Activated naive CD8-positive, alpha-beta T cell treated with anti-CD3 and anti-CD28 coated beads for 36 hours (primary cell): ENCODE measurements around the gene RPS6KC1. TPM values are rescaled to one million over a fixed set of nuclear protein-coding genes. Genes with fewer than 3 reads are reported as not detected.
"Not testable (repeated sequence)": the region's sequence is repeated elsewhere in the genome, so short reads cannot be mapped to it uniquely, and the experiment has no call there.

Experiments
- DNase-seq: peaks from one replicate; pipeline ENCODE4 v3.0.0; 2021
- H3K27ac Mint-ChIP-seq: one replicate; pipeline ENCODE4 v1.8.0; 2022; ENCODE audit warnings: mild to moderate bottlenecking, moderate library complexity, mixed read lengths
- H3K27me3 Mint-ChIP-seq: one replicate; pipeline ENCODE4 v1.8.0; 2022; ENCODE audit warnings: mild to moderate bottlenecking, mixed read lengths
- H3K36me3 Mint-ChIP-seq: one replicate; pipeline ENCODE4 v1.8.0; 2021; ENCODE audit warnings: mild to moderate bottlenecking, mixed read lengths
- H3K4me1 Mint-ChIP-seq: one replicate; pipeline ENCODE4 v1.8.0; 2021; ENCODE audit warnings: mixed read lengths
- H3K4me3 Mint-ChIP-seq: one replicate; pipeline ENCODE4 v1.8.0; 2022; ENCODE audit warnings: mild to moderate bottlenecking, moderate library complexity, mixed read lengths
- H3K9me3 Mint-ChIP-seq: one replicate; pipeline ENCODE4 v1.8.0; 2022; ENCODE audit warnings: mixed read lengths
- total RNA-seq, 2 experiments: library from RNA; stranded (reverse); gene quantifications; one replicate each; pipeline ENCODE4 v1.2.3, GENCODE V29; 2021

Gene RPS6KC1
- total RNA-seq, 2 experiments from 2014 or later: 5.3 to 6.0 TPM

DNA sequence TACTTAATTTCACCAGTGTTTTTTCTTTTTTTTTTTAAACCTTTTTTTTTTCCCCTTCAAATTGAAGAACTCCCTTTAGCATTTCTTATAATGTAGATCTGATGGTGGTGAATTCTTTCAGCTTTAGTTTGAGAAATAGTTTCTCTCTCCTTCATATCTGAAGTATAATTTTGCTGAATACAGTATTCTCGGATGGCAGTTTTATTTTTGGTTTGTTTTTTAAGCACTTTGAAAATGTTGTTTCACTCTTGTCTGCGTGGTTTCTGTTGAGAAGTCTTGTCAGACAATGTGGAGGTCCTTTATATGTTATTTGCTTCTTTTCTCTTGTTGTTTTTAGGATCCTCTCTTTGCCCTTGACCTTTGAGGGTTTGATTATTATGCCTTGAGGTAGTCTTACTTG lies 135.1 kb downstream of the RPS6KC1 start:
- H3K36me3 Mint-ChIP-seq: peaks cover 64% of the 10 kb centered on the region
- no peak overlapping the region for H3K27ac Mint-ChIP-seq
- H3K4me3 Mint-ChIP-seq: no peak overlapping the region
- DNase-seq: no peak
- H3K4me1 Mint-ChIP-seq: no peaks in the 10 kb centered on the region
- H3K27me3 Mint-ChIP-seq: no peaks in the 10 kb centered on the region
- H3K9me3 Mint-ChIP-seq: peaks cover 39% of the 10 kb centered on the region

DNA sequence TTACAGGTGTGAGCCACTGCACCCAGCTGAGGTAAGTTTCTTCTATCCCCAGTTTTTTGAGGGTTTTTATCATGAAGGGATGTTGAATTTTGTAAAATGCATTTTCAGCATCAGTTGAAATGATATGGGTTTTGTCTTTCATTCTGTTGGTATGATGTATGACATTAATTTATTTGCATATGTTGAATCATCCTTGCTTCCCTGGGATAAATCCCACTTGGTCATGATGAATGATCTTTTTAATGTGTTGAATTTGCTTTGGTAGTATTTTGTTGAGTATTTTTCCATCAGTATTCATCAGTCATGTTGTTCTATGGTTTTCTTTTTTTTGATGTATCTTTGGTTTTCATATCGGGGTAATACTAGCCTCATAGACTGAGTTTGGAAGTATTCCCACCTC lies 141.0 kb downstream of the RPS6KC1 start:
- no peak for DNase-seq
- Mint-ChIP-seq H3K4me3 (no peak overlapping the region), H3K36me3 (peaks cover 58% of the 10 kb centered on the region), H3K4me1 (no peaks in the 10 kb centered on the region), H3K27me3 (no peaks in the 10 kb centered on the region), H3K27ac (no peak overlapping the region), H3K9me3 (peaks cover 28% of the 10 kb centered on the region)

DNA sequence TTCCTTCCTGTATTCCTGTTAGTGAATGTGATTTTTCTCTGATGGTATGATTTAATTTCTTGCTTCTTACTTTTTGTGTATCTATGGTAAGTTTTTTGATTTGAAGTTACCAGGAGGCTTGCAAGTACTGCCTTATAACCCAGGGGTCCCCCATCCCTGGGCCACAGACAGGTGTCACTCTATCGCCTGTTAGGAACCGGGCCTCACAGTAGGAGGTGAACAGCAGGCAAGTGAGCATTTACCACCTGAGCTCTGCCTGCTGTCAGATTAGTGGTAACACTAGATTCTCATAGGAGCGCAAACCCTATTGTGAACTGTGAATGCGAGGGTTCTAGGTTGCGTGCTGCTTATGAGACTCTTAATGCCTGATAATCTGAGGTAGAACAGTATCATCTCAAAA lies 143.3 kb downstream of the RPS6KC1 start:
- peaks cover 66% of the 10 kb centered on the region for H3K36me3 Mint-ChIP-seq
- H3K9me3 Mint-ChIP-seq: peaks cover 44% of the 10 kb centered on the region
- DNase-seq: no peak
- H3K4me3 Mint-ChIP-seq: no peak overlapping the region
- H3K4me1 Mint-ChIP-seq: no peaks in the 10 kb centered on the region
- H3K27ac Mint-ChIP-seq: no peak overlapping the region
- H3K27me3 Mint-ChIP-seq: no peaks in the 10 kb centered on the region

DNA sequence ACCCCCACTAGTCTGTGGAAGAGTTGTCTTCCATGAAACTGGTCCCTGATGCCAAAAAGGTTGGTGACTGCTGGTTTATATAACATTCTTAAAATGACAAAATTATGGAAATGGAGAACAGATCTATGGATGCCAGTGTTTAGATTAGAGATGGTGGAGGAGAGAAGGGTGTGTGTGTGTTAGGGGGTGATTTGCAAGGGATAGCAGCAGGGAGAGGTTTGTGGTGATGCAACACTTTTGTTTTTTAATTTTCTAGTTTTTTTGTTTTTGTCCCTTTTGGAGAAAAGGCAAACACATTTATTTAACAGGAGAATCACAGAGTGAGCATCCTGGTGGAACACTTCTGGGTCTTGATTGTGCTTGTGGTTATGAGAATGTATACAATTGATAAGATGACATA lies 143.8 kb downstream of the RPS6KC1 start:
- no peak for DNase-seq
- H3K9me3 Mint-ChIP-seq: peaks cover 41% of the 10 kb centered on the region
- H3K27me3 Mint-ChIP-seq: no peaks in the 10 kb centered on the region
- no peaks in the 10 kb centered on the region for H3K4me1 Mint-ChIP-seq
- peaks cover 66% of the 10 kb centered on the region for H3K36me3 Mint-ChIP-seq
- no peak overlapping the region for H3K4me3 Mint-ChIP-seq
- H3K27ac Mint-ChIP-seq: no peak overlapping the region

DNA sequence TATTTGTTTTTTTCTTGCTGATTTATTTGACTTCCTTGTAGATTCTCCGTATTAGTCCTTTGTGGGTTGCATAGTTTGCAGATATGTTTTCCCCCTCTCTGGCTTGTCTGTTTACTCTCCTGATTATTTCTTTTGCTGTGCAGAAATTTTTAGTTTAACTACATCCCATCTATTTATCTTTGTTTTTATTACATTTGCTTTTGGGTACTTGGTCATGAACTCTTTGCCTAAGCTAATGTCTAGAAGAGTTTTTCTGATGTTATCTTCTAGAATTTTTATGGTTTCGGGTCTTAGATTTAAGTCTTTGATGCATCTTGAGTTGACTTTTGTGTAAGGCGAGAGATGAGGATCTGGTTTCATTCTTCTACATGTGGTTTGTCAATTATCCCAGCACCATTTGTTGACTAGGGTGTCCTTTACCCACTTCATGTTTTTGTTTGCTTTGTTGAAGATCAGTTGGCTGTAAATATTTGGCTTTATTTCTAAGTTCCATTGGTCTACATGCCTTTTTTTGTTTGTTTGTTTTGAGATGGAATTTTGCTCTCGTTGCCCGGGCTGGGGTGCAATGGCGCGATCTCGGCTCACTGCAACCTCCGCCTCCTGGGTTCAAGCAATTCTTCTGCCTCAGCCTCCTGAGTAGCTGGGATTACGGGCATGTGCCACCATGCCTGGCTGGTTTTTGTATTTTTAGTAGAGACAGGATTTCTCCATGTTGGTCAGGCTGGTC lies 145.4 kb downstream of the RPS6KC1 start:
- H3K27ac Mint-ChIP-seq, H3K4me3 Mint-ChIP-seq, H3K4me1 Mint-ChIP-seq, H3K27me3 Mint-ChIP-seq, DNase-seq: not testable (repeated sequence)
- Mint-ChIP-seq H3K36me3 (peaks cover 58% of the 10 kb centered on the region), H3K9me3 (peaks cover 36% of the 10 kb centered on the region)

DNA sequence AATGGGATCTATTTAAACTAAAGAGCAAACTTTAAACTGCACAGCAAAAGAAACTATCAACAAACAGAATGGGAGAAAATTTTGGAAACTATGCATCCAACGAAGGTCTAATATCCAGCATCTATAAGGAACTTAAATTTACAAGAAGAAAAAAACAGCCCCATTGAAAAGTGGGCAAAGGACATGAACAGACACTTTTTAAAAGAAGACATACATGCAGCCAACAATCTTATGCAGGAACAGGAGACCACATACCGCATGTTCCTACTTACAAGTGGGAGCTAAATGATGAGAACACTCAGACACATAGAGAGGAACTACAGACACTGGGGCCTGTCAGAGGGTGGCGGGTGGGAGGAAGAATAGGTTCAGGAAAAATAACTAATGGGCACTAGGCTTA lies 149.6 kb downstream of the RPS6KC1 start:
- DNase-seq: no peak
- peaks cover 41% of the 10 kb centered on the region for H3K36me3 Mint-ChIP-seq
- H3K4me1 Mint-ChIP-seq: no peaks in the 10 kb centered on the region
- peaks cover 24% of the 10 kb centered on the region for H3K9me3 Mint-ChIP-seq
- H3K27me3 Mint-ChIP-seq: no peaks in the 10 kb centered on the region
- H3K27ac Mint-ChIP-seq: no peak overlapping the region
- no peak overlapping the region for H3K4me3 Mint-ChIP-seq

DNA sequence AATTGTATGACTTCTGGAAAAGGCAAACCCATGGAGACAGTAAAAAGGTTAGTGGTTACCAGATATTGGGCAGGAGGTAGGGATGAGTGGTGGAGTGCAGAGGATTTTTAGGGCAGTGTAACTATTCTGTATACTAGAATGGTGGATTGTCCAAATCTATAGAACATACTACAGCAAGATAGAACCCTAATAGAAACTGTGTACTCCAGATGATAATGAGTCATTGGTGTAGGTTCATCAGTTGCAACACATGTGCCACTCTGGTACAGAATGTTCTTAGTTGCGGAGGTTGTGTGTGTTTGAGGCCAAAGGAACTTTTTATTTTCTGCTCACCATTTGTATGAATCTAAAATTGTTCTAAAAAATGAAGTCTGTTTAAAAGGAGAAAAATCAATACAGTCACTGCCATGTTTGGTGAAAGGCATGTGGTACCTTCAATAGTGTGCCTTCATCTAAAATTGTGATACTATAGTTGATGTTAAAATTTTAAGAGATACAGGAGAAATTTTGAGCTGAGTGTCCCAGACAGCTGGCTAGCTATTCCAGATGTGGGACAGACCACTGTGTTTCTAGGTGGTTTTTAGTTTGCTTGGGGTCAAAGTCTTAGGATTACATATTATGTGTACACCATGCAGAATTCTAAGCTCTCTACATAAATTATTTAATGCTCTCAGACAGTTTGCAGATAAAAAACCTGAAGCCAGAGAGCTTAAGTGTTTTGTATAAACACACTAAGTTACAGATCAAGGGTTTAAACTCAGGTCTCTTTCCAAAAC lies 150.5 kb downstream of the RPS6KC1 start:
- peaks cover 40% of the 10 kb centered on the region for H3K36me3 Mint-ChIP-seq
- H3K27ac Mint-ChIP-seq: no peak overlapping the region

DNA sequence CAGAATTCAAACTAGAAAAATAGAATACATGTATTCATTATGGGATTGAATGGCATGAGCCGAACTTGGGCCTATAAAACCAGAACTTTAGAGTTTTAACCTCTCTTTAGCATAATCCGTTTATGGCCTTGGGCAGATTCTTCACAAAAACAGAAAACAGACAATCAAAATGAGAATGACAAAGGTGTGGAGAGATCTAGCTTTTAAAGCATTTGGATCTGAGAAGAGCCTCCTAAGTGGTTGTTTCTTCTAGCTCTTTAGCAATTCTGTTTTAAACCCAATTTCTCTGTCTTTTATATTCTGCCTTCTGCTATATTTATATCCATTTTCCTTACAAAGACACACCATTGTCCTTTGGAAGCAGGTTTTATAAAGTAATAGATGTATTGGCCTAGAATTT lies 160.2 kb downstream of the RPS6KC1 start:
- H3K4me3 Mint-ChIP-seq: no peak overlapping the region
- no peaks in the 10 kb centered on the region for H3K4me1 Mint-ChIP-seq
- peaks cover 4% of the 10 kb centered on the region for H3K9me3 Mint-ChIP-seq
- H3K36me3 Mint-ChIP-seq: peaks cover 54% of the 10 kb centered on the region
- no peak for DNase-seq
- H3K27ac Mint-ChIP-seq: no peak overlapping the region
- H3K27me3 Mint-ChIP-seq: no peaks in the 10 kb centered on the region

More for the DNA sequence above, 150.5 kb downstream of the RPS6KC1 start:
- Mint-ChIP-seq H3K4me3 (no peak overlapping the region), H3K9me3 (peaks cover 20% of the 10 kb centered on the region), H3K27me3 (no peaks in the 10 kb centered on the region), H3K4me1 (no peaks in the 10 kb centered on the region)
- no peak for DNase-seq

DNA sequence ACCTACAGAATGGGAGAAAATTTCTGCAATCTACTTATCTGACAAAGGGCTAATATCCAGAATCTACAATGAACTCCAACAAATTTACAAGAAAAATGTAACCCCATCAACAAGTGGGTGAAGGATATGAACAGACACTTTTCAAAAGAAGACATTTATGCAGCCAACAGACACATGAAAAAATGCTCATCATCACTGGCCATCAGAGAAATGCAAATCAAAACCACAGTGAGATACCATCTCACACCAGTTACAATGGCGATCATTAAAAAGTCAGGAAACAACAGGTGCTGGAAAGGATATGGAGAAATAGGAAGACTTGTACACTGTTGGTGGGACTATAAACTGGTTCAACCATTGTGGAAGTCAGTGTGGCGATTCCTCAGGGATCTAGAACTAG lies 168.0 kb downstream of the RPS6KC1 start:
- not testable (repeated sequence) for H3K27me3 Mint-ChIP-seq, DNase-seq, H3K4me3 Mint-ChIP-seq, H3K4me1 Mint-ChIP-seq, H3K27ac Mint-ChIP-seq, H3K9me3 Mint-ChIP-seq
- peaks cover 12% of the 10 kb centered on the region for H3K36me3 Mint-ChIP-seq

DNA sequence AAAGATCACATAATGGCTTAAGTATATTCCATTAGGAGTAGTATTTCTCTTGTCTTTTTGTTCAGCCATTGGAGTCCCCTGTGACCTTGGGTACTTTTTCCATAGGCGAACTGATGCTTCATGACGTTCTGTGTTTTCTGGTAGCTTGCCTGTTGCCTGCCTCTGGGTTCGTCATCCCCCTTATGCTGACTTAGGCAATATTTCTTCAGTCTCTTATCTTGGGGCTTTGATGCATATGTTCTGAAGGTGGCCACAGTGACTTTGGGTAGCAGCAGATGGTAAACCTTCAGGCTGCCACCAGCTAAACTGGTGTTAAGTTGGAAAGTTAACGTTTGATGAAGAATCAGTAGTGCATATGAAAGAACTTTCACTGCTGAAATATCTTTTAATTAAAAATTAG lies 170.2 kb downstream of the RPS6KC1 start:
- H3K4me3 Mint-ChIP-seq: no peak overlapping the region
- no peak for DNase-seq
- H3K27ac Mint-ChIP-seq: no peak overlapping the region
- no peaks in the 10 kb centered on the region for H3K9me3 Mint-ChIP-seq
- H3K4me1 Mint-ChIP-seq: no peaks in the 10 kb centered on the region
- no peaks in the 10 kb centered on the region for H3K27me3 Mint-ChIP-seq
- H3K36me3 Mint-ChIP-seq: no peaks in the 10 kb centered on the region

DNA sequence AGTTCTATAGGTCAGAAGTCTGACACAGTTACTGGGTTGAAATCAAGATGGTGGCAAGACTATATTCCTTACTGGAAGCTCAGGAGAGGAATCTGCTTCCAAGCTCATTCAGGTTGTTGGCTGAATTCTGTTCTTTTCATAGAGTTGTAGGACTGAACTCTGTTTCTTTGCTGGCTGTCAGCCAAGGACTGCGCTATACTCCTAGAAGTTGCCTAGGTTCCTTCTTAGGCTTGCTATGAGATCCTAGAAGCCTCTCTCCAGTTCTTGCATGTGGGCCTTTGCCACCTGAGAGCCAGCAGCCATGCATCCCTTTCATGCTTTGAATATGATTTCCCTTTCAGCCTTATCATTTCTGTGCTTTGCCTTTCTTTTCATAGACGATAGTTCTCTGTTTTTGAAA lies 176.4 kb downstream of the RPS6KC1 start:
- H3K27ac Mint-ChIP-seq: no peak overlapping the region
- no peaks in the 10 kb centered on the region for H3K9me3 Mint-ChIP-seq
- no peak overlapping the region for H3K4me3 Mint-ChIP-seq
- H3K27me3 Mint-ChIP-seq: no peaks in the 10 kb centered on the region
- peaks cover 7% of the 10 kb centered on the region for H3K36me3 Mint-ChIP-seq
- no peak for DNase-seq
- H3K4me1 Mint-ChIP-seq: peaks cover 4% of the 10 kb centered on the region

DNA sequence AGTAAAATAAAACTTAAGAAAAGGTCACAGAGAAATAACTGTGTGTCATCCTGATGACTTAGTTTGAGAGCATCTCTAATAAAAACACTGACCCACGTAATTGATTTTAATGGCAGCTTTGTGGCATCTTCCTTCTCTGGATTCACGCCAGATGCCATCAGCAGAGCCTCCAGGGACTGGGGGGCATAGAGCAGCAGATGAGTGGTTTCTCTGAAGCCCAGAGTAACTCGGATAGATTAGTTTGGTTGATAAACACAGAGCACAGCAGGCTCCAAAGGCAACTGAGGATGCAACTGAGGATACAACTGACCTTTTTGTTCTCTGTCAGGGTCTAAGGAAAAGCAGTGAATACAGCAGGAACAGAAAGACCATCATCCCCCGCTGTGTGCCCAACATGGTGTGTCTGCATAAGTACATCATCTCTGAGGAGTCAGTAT lies 180.8 kb downstream of the RPS6KC1 start:
- DNase-seq: no peak
- Mint-ChIP-seq H3K4me1 (peaks cover 4% of the 10 kb centered on the region), H3K9me3 (no peaks in the 10 kb centered on the region), H3K36me3 (peaks cover 9% of the 10 kb centered on the region), H3K27me3 (no peaks in the 10 kb centered on the region), H3K4me3 (no peak overlapping the region), H3K27ac (no peak overlapping the region)

DNA sequence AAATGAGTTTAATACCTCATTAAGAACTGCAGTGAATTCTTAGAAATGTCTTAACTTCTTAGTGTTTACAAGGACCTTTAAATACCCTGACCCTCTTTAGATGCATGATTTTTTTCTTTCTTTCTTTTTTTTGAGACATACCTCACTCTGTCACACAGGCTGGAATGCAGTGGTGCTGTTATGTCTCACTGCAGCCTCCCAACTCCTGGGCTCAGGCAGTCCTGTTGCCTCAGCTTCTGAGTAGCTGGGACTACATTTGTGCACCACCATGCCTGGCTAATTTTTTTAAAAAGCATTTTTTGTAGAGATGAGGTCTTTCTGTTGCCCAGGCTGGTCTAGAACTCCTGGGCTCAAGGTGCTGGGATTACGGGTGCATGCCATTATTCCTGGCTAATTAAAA lies 191.8 kb downstream of the RPS6KC1 start:
- no peaks in the 10 kb centered on the region for H3K9me3 Mint-ChIP-seq
- H3K27ac Mint-ChIP-seq: no peak overlapping the region
- H3K27me3 Mint-ChIP-seq: no peaks in the 10 kb centered on the region
- DNase-seq: no peak
- no peaks in the 10 kb centered on the region for H3K4me1 Mint-ChIP-seq
- no peaks in the 10 kb centered on the region for H3K36me3 Mint-ChIP-seq
- no peak overlapping the region for H3K4me3 Mint-ChIP-seq

DNA sequence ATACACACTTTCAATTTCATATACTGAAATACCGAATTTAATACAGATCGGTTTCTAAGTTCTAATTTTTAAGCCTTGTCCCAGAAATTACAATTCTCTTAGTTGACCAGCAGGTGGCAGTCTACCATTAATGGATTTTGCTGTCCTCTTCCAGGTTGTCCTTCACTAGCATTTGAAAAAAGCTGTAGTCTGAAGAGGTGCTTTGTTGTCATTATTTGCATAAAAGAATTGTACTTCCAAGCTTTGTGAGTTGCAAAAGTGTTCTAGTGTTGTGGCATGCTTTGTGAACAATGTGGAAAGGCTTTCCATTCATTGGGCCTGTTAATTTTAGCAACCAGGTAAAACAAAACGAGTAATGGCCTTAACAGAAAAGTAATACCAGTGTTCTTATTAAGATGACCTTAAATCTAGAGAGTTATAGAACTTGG lies 193.6 kb downstream of the RPS6KC1 start:
- Mint-ChIP-seq H3K27me3 (no peaks in the 10 kb centered on the region), H3K36me3 (no peaks in the 10 kb centered on the region), H3K4me3 (no peak overlapping the region), H3K9me3 (no peaks in the 10 kb centered on the region), H3K27ac (no peak overlapping the region), H3K4me1 (no peaks in the 10 kb centered on the region)
- no peak for DNase-seq

DNA sequence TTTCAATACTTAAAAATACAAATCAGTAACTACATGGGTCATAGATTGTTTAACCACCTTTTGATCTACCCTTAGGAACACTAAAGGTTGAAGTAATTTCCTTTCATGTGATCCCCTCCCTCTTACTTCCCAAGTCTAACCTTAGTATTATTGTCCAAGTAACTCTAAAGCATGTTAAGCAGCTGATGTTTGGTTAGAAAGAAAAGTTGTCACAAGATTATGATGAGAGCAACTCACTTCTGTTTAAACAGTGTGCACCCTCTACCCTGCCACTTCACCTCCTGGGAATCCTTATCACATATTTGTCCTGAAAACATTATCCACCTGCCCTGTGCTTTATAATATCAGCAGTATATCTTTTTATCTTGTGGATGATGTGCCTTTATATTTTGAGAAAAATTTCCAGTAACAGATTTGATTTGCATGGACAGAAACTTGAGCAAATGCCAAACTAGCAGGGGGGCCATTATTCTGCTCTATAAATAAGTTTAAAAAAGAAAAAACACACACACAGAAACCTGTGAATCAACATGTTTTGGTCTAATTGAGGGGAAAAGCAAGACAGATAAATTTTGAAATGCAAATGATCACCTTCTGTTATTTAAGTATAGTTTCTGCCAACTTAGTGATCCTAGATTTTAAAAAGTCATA lies 194.3 kb downstream of the RPS6KC1 start:
- H3K36me3 Mint-ChIP-seq: no peaks in the 10 kb centered on the region
- no peak overlapping the region for H3K27ac Mint-ChIP-seq
- no peaks in the 10 kb centered on the region for H3K4me1 Mint-ChIP-seq
- H3K9me3 Mint-ChIP-seq: no peaks in the 10 kb centered on the region
- H3K4me3 Mint-ChIP-seq: no peak overlapping the region
- DNase-seq: no peak
- H3K27me3 Mint-ChIP-seq: no peaks in the 10 kb centered on the region
